Activated CD4-positive, alpha-beta T cell treated with anti-CD3 and anti-CD28 coated beads for 24 hours (primary cell): ENCODE results near the gene ATF6.
"Not testable (repeated sequence)": the region's sequence is repeated elsewhere in the genome, so short reads cannot be mapped to it uniquely, and the experiment has no call there.

Experiments used
- DNase-seq, 2 donors: peaks; one replicate each; pipeline ENCODE4 v3.0.0-alpha.2; 2020; ENCODE audit warnings: low read depth in 2 of 2

ATF6 gene

DNA sequence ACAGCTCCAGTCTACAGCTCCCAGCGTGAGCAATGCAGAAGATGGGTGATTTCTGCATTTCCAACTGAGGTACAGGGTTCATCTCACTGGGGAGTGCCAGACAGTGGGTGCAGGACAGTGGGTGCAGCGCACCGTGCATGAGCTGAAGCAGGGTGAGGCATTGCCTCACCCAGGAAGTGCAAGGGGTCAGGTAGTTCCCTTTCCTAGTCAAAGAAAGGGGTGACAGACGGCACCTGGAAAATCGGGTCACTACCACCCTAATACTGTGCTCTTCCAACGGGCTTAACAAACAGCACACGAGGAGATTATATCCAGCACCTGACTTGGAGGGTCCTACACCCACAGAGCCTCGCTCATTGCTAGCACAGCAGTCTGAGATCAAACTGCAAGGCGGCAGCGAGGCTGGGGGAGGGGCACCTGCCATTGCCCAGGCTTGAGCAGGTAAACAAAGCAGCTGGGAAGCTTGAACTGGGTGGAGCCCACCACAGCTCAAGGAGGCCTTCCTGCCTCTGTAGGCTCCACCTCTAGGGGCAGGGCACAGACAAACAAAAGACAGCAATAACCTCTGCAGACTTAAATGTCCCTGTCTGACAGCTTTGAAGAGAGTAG, 66.3 kb downstream of the ATF6 start:
- not testable (repeated sequence) for DNase-seq

DNA sequence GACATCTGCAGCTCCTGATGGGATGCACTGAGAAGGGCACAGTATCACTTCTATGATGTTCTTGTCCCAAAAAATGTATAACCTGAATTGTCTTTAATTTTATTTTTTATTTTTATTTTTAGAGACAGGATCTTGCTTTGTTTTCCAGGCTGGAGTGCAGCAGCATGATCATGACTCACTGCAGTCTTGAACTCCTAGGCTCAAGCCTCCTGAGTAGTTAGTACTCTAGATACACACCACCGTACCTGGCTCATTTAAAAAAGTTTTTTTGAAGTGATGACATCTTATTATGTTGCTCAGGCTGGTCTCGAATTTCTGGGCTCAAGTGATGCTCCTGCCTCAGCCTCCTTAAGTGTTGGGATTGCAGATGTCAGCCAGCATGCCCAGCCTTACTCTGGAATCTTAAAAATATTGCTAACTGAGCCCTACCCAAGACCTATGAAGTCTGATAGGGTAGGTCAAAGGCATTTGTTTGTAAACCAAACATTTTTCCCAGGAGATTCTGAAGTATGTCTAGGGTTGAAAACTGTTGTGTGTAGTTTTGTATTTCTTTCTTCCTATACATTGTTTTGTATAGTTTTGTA, 68.9 kb downstream of the ATF6 start:
- DNase-seq = no peak

GRCh38 chr1:161836018-161836417, 69.9 kb downstream of the ATF6 start:
- DNase-seq = no peak

DNA sequence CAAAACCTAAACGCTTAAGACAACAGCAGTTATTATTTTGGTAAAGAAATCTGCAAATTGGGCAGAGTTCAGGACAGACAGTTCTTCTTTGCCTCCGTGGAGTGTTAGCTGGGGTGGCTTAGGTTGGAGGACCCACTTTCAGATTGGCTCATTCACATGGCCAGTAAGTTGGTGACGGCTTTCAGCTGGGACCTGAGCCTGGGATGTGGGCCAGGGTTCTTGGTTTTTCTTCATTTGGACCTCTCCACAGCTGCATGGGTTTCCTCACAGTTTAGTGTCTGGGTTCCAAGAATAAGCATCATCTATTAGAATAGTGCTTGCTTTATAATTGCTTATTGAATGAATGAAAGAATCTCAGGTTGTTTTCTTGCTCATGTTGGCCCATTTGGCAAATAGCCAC, 72.2 kb downstream of the ATF6 start:
- DNase-seq = no peak

- DNase-seq = no peak
Observed at GRCh38 chr1:161838885-161839284, 72.8 kb downstream of the ATF6 start.

- no peak for DNase-seq
Observed at GRCh38 chr1:161839591-161839990, 73.5 kb downstream of the ATF6 start.

GRCh38 chr1:161840363-161840762, 74.2 kb downstream of the ATF6 start:
- no peak for DNase-seq

GRCh38 chr1:161843156-161843555, 77.0 kb downstream of the ATF6 start:
- no peak for DNase-seq

GRCh38 chr1:161844696-161845095, 78.6 kb downstream of the ATF6 start:
- no peak for DNase-seq

- no peak for DNase-seq
Observed at GRCh38 chr1:161848676-161849075, 82.6 kb downstream of the ATF6 start.

DNA sequence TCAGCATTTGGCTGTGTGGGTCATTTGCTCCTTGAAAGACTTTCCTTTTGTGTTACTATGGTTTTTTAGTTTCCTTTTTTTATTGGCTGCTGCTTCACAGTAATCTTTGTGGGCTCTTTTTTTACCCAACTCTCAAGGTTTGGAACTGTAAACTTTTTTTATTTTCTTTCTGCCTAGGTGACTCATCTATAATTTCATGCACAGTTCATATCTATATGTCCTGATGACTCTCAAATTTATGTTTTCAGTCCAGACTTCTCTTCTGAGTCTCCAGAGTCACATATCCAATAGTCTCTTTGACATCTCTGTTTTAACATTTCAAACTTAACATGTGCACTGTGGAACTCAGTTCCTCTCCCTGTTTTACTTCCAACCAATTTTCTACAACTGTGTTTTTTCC, 83.4 kb downstream of the ATF6 start:
- DNase-seq = no peak

DNA sequence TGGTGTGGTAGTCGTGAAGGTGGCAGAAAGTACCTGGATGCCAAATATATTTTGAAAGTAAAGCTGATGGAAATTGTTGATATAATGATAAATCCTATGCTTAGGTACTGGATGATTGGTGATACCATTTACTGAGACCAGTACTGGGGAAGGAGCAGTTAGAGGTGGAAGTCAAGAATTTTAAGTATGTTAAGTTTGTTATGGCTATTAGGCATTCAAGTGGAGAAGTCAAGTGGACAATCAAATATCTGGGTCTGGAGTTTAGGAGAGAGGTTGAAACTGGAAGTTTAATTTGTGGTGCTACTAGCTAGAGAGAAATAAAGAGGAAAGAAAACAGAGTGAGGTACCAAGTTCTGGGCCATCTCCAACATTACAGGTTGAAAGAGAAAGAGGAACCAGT, 89.1 kb downstream of the ATF6 start:
- no peak for DNase-seq

DNA sequence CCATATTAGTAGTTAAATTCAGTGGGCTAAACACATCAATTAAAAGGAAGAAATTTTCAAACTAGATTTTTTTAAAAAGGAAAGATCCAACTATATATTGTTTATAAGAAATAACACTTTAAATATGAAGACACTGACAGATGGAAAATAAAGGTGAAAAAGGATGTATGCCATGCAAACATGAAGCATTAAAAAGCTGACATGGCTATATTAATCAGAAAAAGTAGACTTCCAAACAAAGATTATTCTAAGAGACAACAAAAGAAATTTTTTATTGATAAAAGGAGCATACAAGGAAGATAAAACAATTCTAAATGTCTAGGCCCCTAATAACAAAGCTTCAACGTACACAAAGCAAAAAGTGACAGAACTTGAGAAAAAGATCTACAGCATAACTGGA, 92.2 kb downstream of the ATF6 start:
- no peak for DNase-seq

DNA sequence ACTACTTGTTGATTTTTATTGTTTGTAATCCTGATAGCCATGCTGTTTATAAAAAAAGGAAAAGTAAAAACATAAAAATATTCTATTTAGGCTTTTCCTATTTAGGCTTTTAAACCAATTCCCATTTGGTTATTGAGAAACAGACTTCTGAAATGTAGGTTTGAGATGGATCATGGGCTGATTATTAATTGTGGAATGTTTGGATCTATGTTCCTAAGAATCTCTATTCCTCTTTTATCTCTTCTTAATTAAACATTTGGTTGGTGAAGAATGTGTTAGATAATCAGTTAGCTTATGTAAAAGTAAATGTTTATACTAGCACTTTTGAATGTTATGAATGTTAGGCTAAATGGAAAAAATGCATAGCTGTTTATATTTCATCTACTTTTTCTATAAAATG, 97.4 kb downstream of the ATF6 start:
- no peak for DNase-seq

- DNase-seq = no peak
Observed at GRCh38 chr1:161864577-161864976, 98.5 kb downstream of the ATF6 start.

- no peak for DNase-seq
Observed at GRCh38 chr1:161866241-161866640, 100.1 kb downstream of the ATF6 start.

GRCh38 chr1:161868832-161869231, 102.7 kb downstream of the ATF6 start:
- DNase-seq = no peak

GRCh38 chr1:161869291-161869690, 103.2 kb downstream of the ATF6 start:
- DNase-seq = no peak

GRCh38 chr1:161872506-161872905, 106.4 kb downstream of the ATF6 start:
- DNase-seq = no peak

DNA sequence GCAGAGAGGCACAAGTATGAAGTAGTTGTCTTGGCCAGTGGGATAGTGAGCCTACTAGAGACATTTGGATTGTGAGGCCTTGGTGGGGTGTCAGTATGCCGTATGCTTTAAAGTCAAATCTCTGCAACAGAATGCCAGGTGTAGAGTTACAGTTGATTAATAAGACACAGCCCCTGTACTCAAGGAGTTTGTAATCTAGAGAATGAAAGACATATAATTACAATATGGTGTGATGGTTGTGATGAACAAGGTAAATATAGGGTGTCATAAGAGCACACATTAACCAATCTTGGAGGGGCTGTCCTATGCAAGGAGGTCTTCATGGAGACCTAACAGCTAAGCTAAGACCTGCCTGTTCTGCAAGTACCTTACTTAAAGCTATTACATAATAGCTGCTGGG, 113.1 kb downstream of the ATF6 start:
- DNase-seq = no peak

- no peak for DNase-seq
Observed at GRCh38 chr1:161884475-161884874, 118.4 kb downstream of the ATF6 start.

DNA sequence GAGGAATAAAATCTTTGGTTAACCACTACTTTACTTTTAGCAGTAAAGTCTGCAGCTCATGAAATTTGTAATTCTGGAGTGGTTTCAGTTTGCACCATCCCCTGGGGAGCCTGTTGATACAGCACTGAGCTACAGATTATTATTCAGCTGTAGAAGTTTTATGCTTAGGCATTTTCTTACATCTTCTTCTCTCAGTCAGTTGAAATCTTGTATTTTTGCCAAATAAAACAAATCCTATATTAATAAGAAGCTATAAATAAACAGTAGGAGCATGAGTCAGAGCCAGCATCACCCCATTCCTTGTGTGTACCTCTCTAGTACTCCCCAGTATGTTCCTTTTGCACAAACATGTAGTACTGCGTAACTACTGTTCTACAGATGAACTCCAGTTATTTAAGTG, 118.9 kb downstream of the ATF6 start:
- no peak for DNase-seq

DNA sequence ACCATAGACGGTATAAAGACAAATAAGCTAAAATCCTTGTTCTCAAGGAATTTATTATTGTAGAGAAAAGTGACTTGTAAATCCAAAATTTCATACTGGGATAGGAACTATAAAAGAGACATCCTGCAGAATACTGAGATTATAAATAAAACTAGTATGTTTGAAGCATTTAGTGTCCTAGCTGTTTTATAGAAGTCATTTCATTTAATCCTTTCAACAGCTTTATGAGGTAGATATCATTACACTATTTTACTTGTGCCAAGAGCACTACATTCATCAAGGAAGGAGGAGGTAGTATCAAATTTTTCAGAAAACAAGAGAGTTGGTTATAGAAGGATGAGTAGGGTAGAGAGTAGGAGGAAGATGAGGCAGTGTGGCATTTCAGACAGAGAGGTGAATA, 119.6 kb downstream of the ATF6 start:
- DNase-seq = no peak

GRCh38 chr1:161886589-161886988, 120.5 kb downstream of the ATF6 start:
- DNase-seq = no peak
